Adipocyte (in vitro differentiated cells): ENCODE results near the gene SLC25A12.

ENCODE experiments used
- DNase-seq: peaks from one replicate; pipeline ENCODE4 v3.0.0-alpha.2; 2015; ENCODE audit warnings: low read depth
- H3K27me3 ChIP-seq: replicated peaks from 2 replicates; pipeline ENCODE4 v1.7.0; 2013; ENCODE audit warnings: mild to moderate bottlenecking, low read length, moderate library complexity; ENCODE audit not compliant: control insufficient read depth, insufficient read depth
- H3K36me3 ChIP-seq: 2 replicates; pipeline ENCODE4 v1.7.0; 2013; ENCODE audit warnings: low read length, mild to moderate bottlenecking, moderate library complexity; ENCODE audit not compliant: control insufficient read depth, insufficient read depth, severe bottlenecking
- H3K4me1 ChIP-seq: 2 replicates; pipeline ENCODE4 v1.7.0; 2013; ENCODE audit warnings: mild to moderate bottlenecking, low read length, moderate library complexity; ENCODE audit not compliant: control insufficient read depth, insufficient read depth
- H3K4me3 ChIP-seq: 2 replicates; pipeline ENCODE4 v1.7.0; 2013; ENCODE audit warnings: mild to moderate bottlenecking, low read length, moderate library complexity
- H3K9ac ChIP-seq: 2 replicates; pipeline ENCODE4 v1.7.0; 2013; ENCODE audit warnings: mild to moderate bottlenecking, low read length, moderate library complexity
- H3K9me3 ChIP-seq: 2 replicates; pipeline ENCODE4 v1.7.0; 2013; ENCODE audit warnings: mild to moderate bottlenecking, low read length, moderate library complexity; ENCODE audit not compliant: control insufficient read depth

Gene SLC25A12

DNA sequence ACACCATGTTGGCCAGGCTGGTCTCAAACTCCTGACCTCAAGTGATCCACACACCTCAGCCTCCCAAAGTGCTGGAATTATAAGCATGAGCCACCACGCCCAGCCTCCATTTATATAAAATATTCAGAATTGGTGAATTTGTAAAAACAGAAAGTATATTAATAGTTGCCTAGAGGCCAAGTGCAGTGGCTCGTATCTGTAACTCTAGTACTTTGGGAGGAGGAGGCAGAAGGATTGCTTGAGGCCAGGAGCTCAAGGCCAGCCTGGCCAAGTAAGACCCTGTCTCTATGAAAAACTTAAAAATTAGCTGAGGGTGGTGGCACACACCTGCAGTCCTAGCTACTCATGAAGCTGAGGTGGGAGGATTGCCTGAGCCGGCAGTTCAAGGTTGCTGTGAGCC, 89.6 kb downstream of the SLC25A12 start:
- no peak for DNase-seq
- Histone ChIP-seq H3K36me3 (peaks cover 3% of the 10 kb centered on the region), H3K9ac (no peak overlapping the region), H3K4me1 (peaks cover 11% of the 10 kb centered on the region), H3K27me3 (no peaks in the 10 kb centered on the region), H3K4me3 (no peak overlapping the region), H3K9me3 (no peaks in the 10 kb centered on the region)

DNA sequence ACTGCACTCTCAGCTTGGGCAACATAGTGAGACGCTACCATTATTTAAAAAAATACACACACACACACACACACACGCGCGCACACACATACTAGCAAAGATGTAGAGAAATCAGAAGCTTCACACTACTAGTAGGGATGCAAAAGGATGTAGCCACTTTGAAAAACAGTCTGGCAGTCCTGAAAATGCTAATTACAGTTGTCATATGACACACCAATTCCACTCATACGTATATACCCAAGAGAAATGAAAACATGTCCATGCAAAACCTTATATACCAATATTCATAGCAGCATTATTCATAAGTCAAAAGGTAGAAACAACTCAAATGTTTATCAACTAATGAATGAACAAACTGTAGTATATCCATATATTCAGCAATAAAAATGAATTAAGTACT, 90.3 kb downstream of the SLC25A12 start:
- H3K36me3 ChIP-seq = peaks cover 6% of the 10 kb centered on the region
- DNase-seq = no peak
- no peak overlapping the region for H3K4me3 ChIP-seq
- peaks cover 13% of the 10 kb centered on the region for H3K4me1 ChIP-seq
- no peaks in the 10 kb centered on the region for H3K27me3 ChIP-seq
- H3K9ac ChIP-seq = no peak overlapping the region
- no peaks in the 10 kb centered on the region for H3K9me3 ChIP-seq

DNA sequence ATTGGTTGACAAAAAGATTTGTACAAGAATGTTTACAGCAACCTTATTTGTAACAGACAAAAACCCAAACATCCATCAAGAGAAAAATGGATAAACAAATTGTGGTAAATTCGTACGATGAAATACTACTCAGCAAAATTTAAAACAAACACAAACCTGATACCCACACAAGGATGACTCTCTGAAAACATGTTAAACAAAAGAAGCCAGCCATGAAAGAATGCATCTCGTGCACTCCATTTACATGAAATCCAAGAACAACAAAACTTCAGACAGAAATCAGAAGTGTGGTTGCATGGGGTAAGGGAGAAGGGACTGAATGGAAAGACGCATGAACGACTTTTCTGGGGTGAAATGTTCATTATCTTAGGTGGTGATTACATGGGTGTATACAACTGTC, 93.4 kb downstream of the SLC25A12 start:
- Histone ChIP-seq H3K27me3 (no peaks in the 10 kb centered on the region), H3K4me3 (no peak overlapping the region), H3K9ac (no peak overlapping the region), H3K36me3 (peaks cover 6% of the 10 kb centered on the region), H3K4me1 (peaks cover 6% of the 10 kb centered on the region), H3K9me3 (no peaks in the 10 kb centered on the region)
- peak; percentile 42 for DNase-seq

DNA sequence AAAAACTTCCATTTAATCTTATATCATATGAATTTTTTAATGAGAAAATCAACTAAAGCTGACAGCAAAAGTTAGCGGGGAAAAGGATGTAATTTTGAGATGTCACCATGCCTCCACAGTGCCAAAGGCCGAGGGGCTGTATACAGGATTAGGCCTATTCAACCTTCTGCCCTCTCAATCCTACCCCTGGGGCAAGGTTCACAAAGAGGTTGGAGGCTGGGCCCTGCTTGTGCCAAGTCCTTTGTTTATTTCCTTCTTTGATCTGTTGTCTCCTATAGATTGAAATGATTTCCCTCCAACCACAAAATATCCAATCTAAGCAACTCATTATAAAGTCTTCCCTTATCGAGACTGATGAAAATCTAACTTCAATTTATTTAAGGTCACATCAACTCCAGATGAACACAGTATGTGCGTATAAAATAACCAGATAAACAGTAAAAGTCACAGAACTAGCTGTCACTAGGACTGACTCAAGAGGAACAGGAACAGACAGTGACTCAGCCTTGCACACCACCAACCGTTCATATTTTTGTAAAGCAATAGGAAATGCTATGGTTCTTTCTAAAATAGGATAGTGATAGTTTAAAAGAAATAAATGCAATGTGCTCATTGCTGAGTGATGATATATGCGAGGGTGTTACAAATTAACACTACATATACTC, 95.8 kb downstream of the SLC25A12 start:
- H3K4me1 ChIP-seq = peaks cover 10% of the 10 kb centered on the region
- no peak overlapping the region for H3K4me3 ChIP-seq
- H3K27me3 ChIP-seq = no peaks in the 10 kb centered on the region
- H3K9me3 ChIP-seq = no peaks in the 10 kb centered on the region
- no peak overlapping the region for H3K9ac ChIP-seq
- DNase-seq = peak; percentile 61
- H3K36me3 ChIP-seq = peaks cover 9% of the 10 kb centered on the region

DNA sequence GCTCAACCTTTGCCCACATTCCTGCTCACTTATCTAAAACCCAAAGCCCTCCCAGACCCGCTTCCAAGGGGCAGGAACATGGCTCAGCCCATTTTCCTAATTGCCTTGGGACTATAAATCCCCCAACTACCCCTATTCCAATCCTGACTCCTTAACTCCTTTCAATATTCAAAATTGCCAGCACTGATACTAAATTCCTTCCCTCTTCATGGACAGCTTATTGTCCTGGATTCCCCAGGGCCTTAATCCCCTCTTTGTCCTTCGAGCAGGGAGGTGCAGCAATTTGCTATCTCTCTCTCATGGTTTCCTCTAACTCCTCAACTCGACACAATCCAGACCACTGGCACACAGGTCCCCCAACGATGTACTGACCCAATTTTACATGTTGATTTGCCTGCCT, 99.1 kb downstream of the SLC25A12 start:
- no peak overlapping the region for H3K9ac ChIP-seq
- H3K27me3 ChIP-seq = no peaks in the 10 kb centered on the region
- H3K4me1 ChIP-seq = peaks cover 10% of the 10 kb centered on the region

DNA sequence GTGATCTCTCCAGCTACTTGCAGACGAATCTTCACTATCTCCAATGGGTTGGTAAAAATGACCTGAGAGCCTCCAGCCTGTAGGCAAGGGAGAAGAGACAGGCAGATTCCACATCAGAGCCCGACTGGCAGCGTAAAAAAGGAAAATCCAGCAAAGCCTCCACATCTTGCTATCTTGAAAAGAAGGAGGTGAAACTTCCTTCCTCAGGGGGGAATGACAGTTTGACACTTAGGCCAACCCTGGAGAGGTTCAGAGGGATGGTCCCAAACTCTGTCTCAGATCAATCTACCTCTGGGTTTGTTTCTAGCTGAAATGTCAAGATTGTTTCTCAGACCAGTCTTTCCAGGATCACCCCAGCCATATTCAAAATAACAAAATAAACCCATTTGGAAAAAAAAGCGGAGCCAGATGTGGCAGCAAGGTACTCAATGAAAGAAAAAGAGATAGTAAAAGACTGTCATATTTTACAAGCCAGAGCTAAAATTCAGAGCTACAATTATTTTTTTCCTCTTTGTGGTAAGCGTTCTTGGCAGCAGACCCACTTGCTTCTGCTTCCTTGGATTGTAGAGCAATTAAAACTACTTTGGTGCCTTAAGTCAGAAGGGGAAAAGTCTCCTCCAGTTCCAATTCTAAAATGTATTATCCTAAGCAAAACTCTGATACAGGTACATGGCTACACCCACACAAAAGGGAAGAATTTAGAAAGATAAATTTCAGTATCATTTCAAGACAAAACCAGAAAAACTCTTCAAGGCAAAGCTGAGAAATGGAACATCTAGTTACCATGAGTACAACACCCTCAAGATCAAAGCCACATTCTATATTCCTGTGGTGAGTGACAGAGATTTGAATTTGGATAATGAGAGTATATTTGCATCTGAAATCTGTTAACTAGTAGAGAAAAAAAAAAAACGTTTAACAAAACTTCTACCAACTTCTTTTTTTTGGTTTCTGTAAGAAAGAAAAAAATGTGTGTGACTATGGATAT, 100.1 kb downstream of the SLC25A12 start:
- H3K36me3 ChIP-seq = peaks cover 19% of the 10 kb centered on the region
- peaks cover 10% of the 10 kb centered on the region for H3K4me1 ChIP-seq
- no peak overlapping the region for H3K9ac ChIP-seq
- no peaks in the 10 kb centered on the region for H3K9me3 ChIP-seq
- H3K4me3 ChIP-seq = no peak overlapping the region
- no peaks in the 10 kb centered on the region for H3K27me3 ChIP-seq
- DNase-seq = peak; percentile 28

More for the DNA sequence above, 99.1 kb downstream of the SLC25A12 start:
- Histone ChIP-seq H3K36me3 (peaks cover 25% of the 10 kb centered on the region), H3K9me3 (no peaks in the 10 kb centered on the region), H3K4me3 (no peak overlapping the region)
- no peak for DNase-seq

DNA sequence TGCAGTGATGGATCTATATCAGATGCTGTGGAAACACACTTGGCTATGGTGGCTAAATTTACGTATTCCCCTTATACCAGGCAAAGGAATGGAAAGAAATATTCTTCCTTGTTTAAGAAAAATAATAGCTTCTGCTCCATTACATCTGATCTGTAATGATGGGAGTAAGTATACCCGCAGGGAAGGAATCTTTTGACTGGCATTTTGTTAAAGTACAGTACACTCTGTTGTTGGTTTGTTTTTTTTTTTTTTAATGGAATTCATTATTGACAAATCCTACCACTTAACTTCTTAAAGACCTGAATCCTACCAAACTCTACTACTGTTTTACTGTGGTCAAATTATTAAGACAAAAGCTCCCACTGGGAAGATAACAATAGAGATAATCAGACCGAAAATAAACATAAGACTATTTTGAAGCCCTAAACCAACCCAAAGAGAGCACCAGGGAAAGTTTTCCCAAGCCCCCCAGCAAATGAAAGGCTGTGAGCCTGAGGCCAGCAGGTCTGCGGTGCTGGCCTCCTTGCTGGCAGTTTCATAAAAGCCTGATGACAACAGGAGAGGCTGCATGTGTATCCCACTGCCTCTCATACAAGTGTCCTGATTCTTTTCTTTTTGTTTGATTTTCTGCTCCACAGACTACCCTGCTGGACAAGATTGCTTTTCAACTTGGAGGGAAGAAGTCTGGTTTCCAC, 101.0 kb downstream of the SLC25A12 start:
- Histone ChIP-seq H3K27me3 (no peaks in the 10 kb centered on the region), H3K36me3 (peaks cover 22% of the 10 kb centered on the region), H3K4me1 (peaks cover 4% of the 10 kb centered on the region)

DNA sequence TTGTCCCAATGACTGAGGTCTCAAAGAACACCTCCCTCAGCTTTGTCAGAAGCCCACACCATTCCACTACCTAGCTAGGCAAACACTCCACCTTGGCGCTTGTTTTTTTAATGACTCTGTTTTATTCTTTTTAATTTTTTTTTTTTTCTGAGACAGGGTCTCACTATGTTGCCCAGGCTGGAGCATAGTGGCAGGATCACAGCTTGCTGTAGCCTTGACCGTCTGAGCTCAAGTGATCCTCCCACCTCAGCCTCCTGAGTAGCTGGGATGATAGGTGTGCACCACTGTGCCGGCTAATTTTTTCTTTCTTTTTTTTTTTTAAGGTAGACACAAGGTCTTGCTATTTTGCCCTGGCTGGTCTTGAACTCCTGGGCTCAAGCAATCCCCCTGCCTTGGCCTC, 101.9 kb downstream of the SLC25A12 start:
- Histone ChIP-seq H3K36me3 (peaks cover 27% of the 10 kb centered on the region), H3K27me3 (no peaks in the 10 kb centered on the region), H3K4me3 (no peak overlapping the region), H3K4me1 (peaks cover 4% of the 10 kb centered on the region), H3K9ac (no peak overlapping the region), H3K9me3 (no peaks in the 10 kb centered on the region)
- DNase-seq = no peak

More for the DNA sequence above, 101.0 kb downstream of the SLC25A12 start:
- Histone ChIP-seq H3K9ac (no peak overlapping the region), H3K4me3 (no peak overlapping the region), H3K9me3 (no peaks in the 10 kb centered on the region)
- no peak for DNase-seq

DNA sequence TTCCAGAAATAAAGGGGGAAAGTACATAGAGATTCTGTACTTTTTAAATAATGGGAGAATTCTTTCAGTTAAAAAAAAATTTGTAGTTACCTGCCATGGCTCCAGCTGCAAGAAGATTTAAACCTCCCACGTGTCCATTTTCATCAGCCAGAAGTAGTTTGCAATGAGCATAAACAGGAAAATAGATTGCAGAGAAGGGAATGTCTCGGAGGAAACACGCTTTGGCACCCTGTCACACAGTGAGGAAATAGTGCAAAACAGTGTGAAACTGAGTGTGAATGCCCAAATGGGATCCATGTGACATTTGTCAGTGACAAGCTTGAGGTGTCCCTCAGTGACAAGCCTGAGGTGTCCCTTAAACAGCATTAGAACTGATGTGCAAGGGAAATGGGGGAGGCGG, 102.7 kb downstream of the SLC25A12 start:
- H3K27me3 ChIP-seq = no peaks in the 10 kb centered on the region
- peaks cover 4% of the 10 kb centered on the region for H3K4me1 ChIP-seq
- H3K9me3 ChIP-seq = no peaks in the 10 kb centered on the region
- DNase-seq = no peak
- H3K4me3 ChIP-seq = no peak overlapping the region
- H3K9ac ChIP-seq = no peak overlapping the region
- peaks cover 35% of the 10 kb centered on the region for H3K36me3 ChIP-seq

DNA sequence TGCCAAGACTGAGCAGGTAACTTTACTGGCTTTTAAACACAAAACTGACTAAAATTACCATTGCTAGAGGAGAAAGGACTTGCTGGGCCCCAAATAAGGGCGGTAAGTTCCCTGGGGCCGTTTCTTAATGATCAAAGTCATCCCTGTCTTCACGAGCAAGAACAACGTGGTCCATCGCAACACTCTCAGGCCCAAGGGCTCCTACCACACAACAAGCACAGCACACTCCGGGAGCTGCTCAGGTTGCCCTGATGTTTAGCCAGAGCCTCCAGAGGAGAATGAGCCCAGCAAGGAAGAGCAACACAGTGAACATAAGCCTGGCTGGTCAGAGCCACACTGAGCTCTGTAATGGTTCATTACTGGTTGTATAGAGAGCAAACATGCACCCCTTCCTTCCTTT, 104.1 kb downstream of the SLC25A12 start:
- Histone ChIP-seq H3K4me1 (peaks cover 4% of the 10 kb centered on the region), H3K9me3 (no peaks in the 10 kb centered on the region), H3K9ac (no peak overlapping the region), H3K36me3 (peaks cover 44% of the 10 kb centered on the region), H3K4me3 (no peak overlapping the region), H3K27me3 (no peaks in the 10 kb centered on the region)
- DNase-seq = no peak
